Karpas-422 (cell line): Measurements from ENCODE around the gene DSE. TPM values are rescaled to one million over a fixed set of nuclear protein-coding genes. Genes with fewer than 3 reads are reported as not detected.

Source experiments
- DNase-seq: peaks from one replicate; pipeline ENCODE4 v3.0.0-alpha.2; 2015
- H2AFZ ChIP-seq: fragments of 200-600 bp; sonication (generic); 2 replicates; pipeline ENCODE4 v1.6.1; 2014; ENCODE audit warnings: antibody characterized with exemption, low read length, mixed read lengths
- H3K27ac ChIP-seq: fragments of 200-600 bp; sonication (generic); 2 replicates; pipeline ENCODE4 v1.5.1; 2014; ENCODE audit warnings: mild to moderate bottlenecking, low read length, moderate library complexity
- H3K27me3 ChIP-seq: fragments of 200-600 bp; sonication (generic); 2 replicates; pipeline ENCODE4 v1.6.1; 2014; ENCODE audit warnings: low read length, mixed read lengths
- H3K36me3 ChIP-seq: fragments of 200-600 bp; sonication (generic); 2 replicates; pipeline ENCODE4 v1.6.1; 2014; ENCODE audit warnings: low read length, mixed read lengths; ENCODE audit not compliant: insufficient read depth
- H3K4me1 ChIP-seq: fragments of 200-600 bp; sonication (generic); 2 replicates; pipeline ENCODE4 v1.6.1; 2014; ENCODE audit warnings: mild to moderate bottlenecking, low read length, mixed read lengths
- H3K4me2 ChIP-seq: fragments of 200-600 bp; sonication (generic); 2 replicates; pipeline ENCODE4 v1.6.1; 2014; ENCODE audit warnings: low read length, low read depth, mild to moderate bottlenecking; ENCODE audit not compliant: poor library complexity, severe bottlenecking
- H3K4me3 ChIP-seq: fragments of 200-600 bp; sonication (generic); 2 replicates; pipeline ENCODE4 v1.5.1; 2014; ENCODE audit warnings: mild to moderate bottlenecking, antibody characterized with exemption, low read length, mixed read lengths
- H3K79me2 ChIP-seq: fragments of 200-600 bp; sonication (generic); 2 replicates; pipeline ENCODE4 v1.6.1; 2014; ENCODE audit warnings: mild to moderate bottlenecking, low read length, mixed read lengths
- H3K9ac ChIP-seq: fragments of 200-600 bp; sonication (generic); 2 replicates; pipeline ENCODE4 v1.6.0; 2014; ENCODE audit warnings: low read length
- H3K9me2 ChIP-seq: fragments of 200-600 bp; sonication (generic), shearing (Covaris generic); replicated peaks from 2 replicates; pipeline ENCODE4 v1.6.0; 2014; ENCODE audit warnings: mild to moderate bottlenecking, low read length, moderate library complexity; ENCODE audit not compliant: insufficient read depth
- H3K9me3 ChIP-seq: fragments of 300-700, 200-600 bp; sonication (generic); 2 replicates; pipeline ENCODE4 v1.6.1; 2014; ENCODE audit warnings: low read length, mixed read lengths
- H4K20me1 ChIP-seq: fragments of 200-600 bp; sonication (generic); 2 replicates; pipeline ENCODE4 v1.6.1; 2014; ENCODE audit warnings: mild to moderate bottlenecking, antibody characterized with exemption, low read length, low read depth; ENCODE audit not compliant: insufficient read depth
- total RNA-seq: library from RNA; depleted of rRNA; stranded (reverse); fragments of >200 nt; shearing (Covaris generic); gene quantifications from 2 replicates; pipeline ENCODE4 v1.2.3, GENCODE V29; 2014; ENCODE audit warnings: low replicate concordance

The DSE gene
- total RNA-seq, 1 experiment from 2014 or later: 7.5 TPM

- Histone ChIP-seq H3K27me3 (no peaks in the 10 kb centered on the region), H3K4me1 (no peaks in the 10 kb centered on the region), H3K79me2 (no peaks in the 10 kb centered on the region), H3K9me3 (no peaks in the 10 kb centered on the region), H3K9me2 (no peaks in the 10 kb centered on the region), H3K9ac (no peak overlapping the region), H3K4me3 (no peak overlapping the region), H3K36me3 (no peaks in the 10 kb centered on the region), H3K4me2 (no peak overlapping the region), H3K27ac (no peak overlapping the region), H4K20me1 (no peaks in the 10 kb centered on the region), H2AFZ (no peak overlapping the region)
- no peak for DNase-seq
These were observed 55.8 kb downstream of the DSE start for GRCh38 chr6:116426551-116426950.

GRCh38 chr6:116429111-116429510 is 58.4 kb downstream of the DSE start:
- Histone ChIP-seq H3K27ac (no peak overlapping the region), H3K9ac (no peak overlapping the region), H2AFZ (no peak overlapping the region), H3K36me3 (no peaks in the 10 kb centered on the region), H3K27me3 (no peaks in the 10 kb centered on the region), H3K4me3 (no peak overlapping the region), H3K9me3 (no peaks in the 10 kb centered on the region), H3K79me2 (no peaks in the 10 kb centered on the region), H4K20me1 (no peaks in the 10 kb centered on the region), H3K4me2 (no peak overlapping the region), H3K9me2 (no peaks in the 10 kb centered on the region), H3K4me1 (no peaks in the 10 kb centered on the region)
- DNase-seq: no peak

DNA sequence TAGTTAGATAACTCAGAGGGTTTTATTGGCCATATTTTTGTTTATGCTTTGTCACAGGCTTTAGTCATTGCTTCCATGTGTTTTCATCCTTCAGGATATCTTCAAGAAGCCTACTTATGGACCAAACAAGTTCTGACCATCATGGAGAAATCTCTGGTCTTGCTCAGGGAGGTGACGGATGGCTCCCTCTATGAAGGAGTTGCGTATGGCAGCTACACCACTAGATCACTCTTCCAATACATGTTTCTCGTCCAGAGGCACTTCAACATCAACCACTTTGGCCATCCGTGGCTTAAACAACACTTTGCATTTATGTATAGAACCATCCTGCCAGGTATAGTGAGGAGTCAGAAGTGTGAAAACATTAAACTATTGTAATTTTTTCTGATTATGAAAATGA is 60.1 kb downstream of the DSE start:
- H3K27ac ChIP-seq: no peak overlapping the region
- H3K4me1 ChIP-seq: no peaks in the 10 kb centered on the region
- H3K9ac ChIP-seq: no peak overlapping the region
- H3K9me3 ChIP-seq: no peaks in the 10 kb centered on the region
- H3K36me3 ChIP-seq: no peaks in the 10 kb centered on the region
- H4K20me1 ChIP-seq: no peaks in the 10 kb centered on the region
- no peak overlapping the region for H3K4me2 ChIP-seq
- DNase-seq: no peak
- H3K27me3 ChIP-seq: no peaks in the 10 kb centered on the region
- no peaks in the 10 kb centered on the region for H3K79me2 ChIP-seq
- no peak overlapping the region for H2AFZ ChIP-seq
- H3K4me3 ChIP-seq: no peak overlapping the region
- no peaks in the 10 kb centered on the region for H3K9me2 ChIP-seq

DNA sequence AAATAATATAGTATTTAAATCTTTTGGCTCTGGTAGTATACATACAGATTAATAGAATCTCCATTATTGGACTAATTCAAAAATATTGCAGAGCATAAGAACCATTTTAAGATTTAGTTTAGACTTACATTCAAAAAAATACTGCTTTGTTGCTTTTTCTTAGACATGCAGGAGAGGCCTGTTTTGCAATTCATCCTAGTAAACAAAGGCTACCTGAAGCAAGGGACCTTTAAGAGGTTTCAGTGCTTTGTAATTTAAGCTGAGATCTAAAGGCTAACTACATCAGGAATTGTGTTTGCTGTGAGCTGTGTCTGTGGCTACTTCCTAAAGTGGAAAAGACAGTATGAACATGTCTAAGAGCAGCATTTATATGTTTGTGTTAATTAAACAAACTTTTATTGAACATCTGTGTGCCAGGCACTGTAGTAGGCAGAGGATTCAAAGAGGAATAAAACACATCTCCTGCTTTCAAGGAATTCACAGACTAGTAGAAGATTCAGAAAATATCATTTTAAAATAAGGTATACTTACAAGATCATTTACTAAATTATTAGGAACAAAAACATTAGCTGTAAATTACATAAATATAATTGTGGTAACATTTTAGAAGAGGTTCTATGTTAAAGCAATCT is 61.3 kb downstream of the DSE start:
- Histone ChIP-seq H3K4me2 (no peak overlapping the region), H3K9me3 (no peaks in the 10 kb centered on the region), H3K4me1 (no peaks in the 10 kb centered on the region), H3K36me3 (no peaks in the 10 kb centered on the region), H2AFZ (no peak overlapping the region), H4K20me1 (no peaks in the 10 kb centered on the region), H3K9ac (no peak overlapping the region), H3K4me3 (no peak overlapping the region), H3K27ac (no peak overlapping the region), H3K79me2 (no peaks in the 10 kb centered on the region), H3K9me2 (no peaks in the 10 kb centered on the region), H3K27me3 (no peaks in the 10 kb centered on the region)
- no peak for DNase-seq

- H4K20me1 ChIP-seq: no peaks in the 10 kb centered on the region
- no peak overlapping the region for H3K9ac ChIP-seq
- H3K36me3 ChIP-seq: no peaks in the 10 kb centered on the region
- no peaks in the 10 kb centered on the region for H3K27me3 ChIP-seq
- no peaks in the 10 kb centered on the region for H3K9me3 ChIP-seq
- no peaks in the 10 kb centered on the region for H3K79me2 ChIP-seq
- no peak overlapping the region for H3K27ac ChIP-seq
- no peaks in the 10 kb centered on the region for H3K9me2 ChIP-seq
- H2AFZ ChIP-seq: no peak overlapping the region
- no peak for DNase-seq
- H3K4me1 ChIP-seq: no peaks in the 10 kb centered on the region
- no peak overlapping the region for H3K4me3 ChIP-seq
- no peak overlapping the region for H3K4me2 ChIP-seq
These were observed 62.5 kb downstream of the DSE start for GRCh38 chr6:116433206-116433712.

- Histone ChIP-seq H3K4me3 (no peak overlapping the region), H3K9me2 (no peaks in the 10 kb centered on the region), H3K27ac (no peak overlapping the region), H3K4me2 (no peak overlapping the region), H3K79me2 (no peaks in the 10 kb centered on the region), H3K36me3 (no peaks in the 10 kb centered on the region), H3K9ac (no peak overlapping the region), H3K9me3 (no peaks in the 10 kb centered on the region), H2AFZ (no peak overlapping the region), H3K27me3 (no peaks in the 10 kb centered on the region), H4K20me1 (no peaks in the 10 kb centered on the region), H3K4me1 (no peaks in the 10 kb centered on the region)
- DNase-seq: no peak
These were observed 63.4 kb downstream of the DSE start for GRCh38 chr6:116434056-116434725.

DNA sequence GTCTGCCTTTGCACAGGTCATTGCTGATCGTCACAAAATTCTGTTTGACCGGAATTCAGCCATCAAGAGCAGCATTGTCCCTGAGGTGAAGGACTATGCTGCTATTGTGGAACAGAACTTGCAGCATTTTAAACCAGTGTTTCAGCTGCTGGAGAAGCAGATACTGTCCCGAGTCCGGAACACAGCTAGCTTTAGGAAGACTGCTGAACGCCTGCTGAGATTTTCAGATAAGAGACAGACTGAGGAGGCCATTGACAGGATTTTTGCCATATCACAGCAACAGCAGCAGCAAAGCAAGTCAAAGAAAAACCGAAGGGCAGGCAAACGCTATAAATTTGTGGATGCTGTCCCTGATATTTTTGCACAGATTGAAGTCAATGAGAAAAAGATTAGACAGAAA is 65.8 kb downstream of the DSE start:
- H3K36me3 ChIP-seq: no peaks in the 10 kb centered on the region
- no peak overlapping the region for H3K27ac ChIP-seq
- H3K4me2 ChIP-seq: no peak overlapping the region
- H3K27me3 ChIP-seq: no peaks in the 10 kb centered on the region
- no peaks in the 10 kb centered on the region for H3K9me3 ChIP-seq
- no peaks in the 10 kb centered on the region for H3K9me2 ChIP-seq
- no peak for DNase-seq
- H4K20me1 ChIP-seq: no peaks in the 10 kb centered on the region
- no peak overlapping the region for H3K4me3 ChIP-seq
- H3K9ac ChIP-seq: no peak overlapping the region
- no peaks in the 10 kb centered on the region for H3K79me2 ChIP-seq
- no peak overlapping the region for H2AFZ ChIP-seq
- no peaks in the 10 kb centered on the region for H3K4me1 ChIP-seq

DNA sequence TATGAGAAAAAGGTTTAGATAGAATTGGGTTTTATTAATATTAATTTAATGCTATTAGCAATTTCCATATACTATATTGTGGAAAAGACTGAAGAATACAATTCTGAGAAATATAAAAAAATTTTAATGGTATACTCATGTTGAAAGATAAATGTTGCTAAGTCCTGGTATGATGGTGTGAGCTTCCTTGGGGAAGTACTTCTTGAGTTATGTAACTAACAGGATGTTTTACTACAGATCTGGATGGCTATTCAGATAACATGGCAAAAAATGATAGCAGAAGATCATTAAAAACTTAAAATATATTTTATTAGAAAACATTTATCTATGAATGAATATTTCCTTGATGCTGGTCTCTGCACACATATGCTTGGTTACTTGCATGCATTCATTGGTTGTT is 66.9 kb downstream of the DSE start:
- no peak overlapping the region for H3K4me2 ChIP-seq
- H3K27ac ChIP-seq: no peak overlapping the region
- H4K20me1 ChIP-seq: no peaks in the 10 kb centered on the region
- no peaks in the 10 kb centered on the region for H3K9me2 ChIP-seq
- no peaks in the 10 kb centered on the region for H3K27me3 ChIP-seq
- H2AFZ ChIP-seq: no peak overlapping the region
- no peak overlapping the region for H3K4me3 ChIP-seq
- no peaks in the 10 kb centered on the region for H3K4me1 ChIP-seq
- no peaks in the 10 kb centered on the region for H3K36me3 ChIP-seq
- no peak for DNase-seq
- no peaks in the 10 kb centered on the region for H3K9me3 ChIP-seq
- no peak overlapping the region for H3K9ac ChIP-seq
- no peaks in the 10 kb centered on the region for H3K79me2 ChIP-seq
